ENCODE data around the gene ACRV1. TPM values are rescaled to one million over a fixed set of nuclear protein-coding genes. Genes with fewer than 3 reads are reported as not detected.

ACRV1 gene
- total RNA-seq, 4 donors from 2014 or later: not detected

DNA sequence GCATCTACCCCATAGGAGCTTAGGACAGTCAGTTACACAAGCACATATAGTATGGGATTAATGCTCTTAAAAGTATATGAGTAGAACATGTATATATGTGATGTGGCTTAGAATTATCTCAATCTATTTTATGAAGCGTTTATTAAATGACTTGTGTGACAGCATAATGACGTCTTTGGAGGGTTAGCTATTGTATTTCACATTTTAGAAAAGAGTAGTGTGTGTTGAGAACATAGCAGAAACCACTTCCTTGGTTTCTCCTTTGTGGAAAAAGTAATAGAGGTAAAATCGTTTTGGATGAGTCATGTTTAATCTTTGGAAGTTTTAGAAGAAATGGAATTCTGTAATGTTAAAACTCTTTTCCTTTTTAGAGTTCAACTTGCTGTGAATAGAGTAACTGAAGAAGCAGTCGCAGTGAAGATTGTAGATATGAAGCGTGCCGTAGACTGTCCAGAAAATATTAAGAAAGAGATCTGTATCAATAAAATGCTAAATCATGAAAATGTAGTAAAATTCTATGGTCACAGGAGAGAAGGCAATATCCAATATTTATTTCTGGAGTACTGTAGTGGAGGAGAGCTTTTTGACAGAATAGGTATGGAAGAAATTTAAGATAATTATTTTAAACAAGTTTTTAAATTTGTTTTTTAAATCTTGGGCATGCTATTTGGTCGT is 53.3 kb downstream of the ACRV1 start:
- peaks cover 13 to 16% of the 10 kb centered on the region in 2 donors for H3K4me1 ChIP-seq
- no peak for DNase-seq
- no peaks in the 10 kb centered on the region for H3K27me3 ChIP-seq
- H3K27ac ChIP-seq: no peak overlapping the region
- H3K9me3 ChIP-seq: no peaks in the 10 kb centered on the region
- H3K36me3 ChIP-seq: peaks cover 0 to 1% of the 10 kb centered on the region in 2 donors
- TF ChIP-seq, protein P1, sequence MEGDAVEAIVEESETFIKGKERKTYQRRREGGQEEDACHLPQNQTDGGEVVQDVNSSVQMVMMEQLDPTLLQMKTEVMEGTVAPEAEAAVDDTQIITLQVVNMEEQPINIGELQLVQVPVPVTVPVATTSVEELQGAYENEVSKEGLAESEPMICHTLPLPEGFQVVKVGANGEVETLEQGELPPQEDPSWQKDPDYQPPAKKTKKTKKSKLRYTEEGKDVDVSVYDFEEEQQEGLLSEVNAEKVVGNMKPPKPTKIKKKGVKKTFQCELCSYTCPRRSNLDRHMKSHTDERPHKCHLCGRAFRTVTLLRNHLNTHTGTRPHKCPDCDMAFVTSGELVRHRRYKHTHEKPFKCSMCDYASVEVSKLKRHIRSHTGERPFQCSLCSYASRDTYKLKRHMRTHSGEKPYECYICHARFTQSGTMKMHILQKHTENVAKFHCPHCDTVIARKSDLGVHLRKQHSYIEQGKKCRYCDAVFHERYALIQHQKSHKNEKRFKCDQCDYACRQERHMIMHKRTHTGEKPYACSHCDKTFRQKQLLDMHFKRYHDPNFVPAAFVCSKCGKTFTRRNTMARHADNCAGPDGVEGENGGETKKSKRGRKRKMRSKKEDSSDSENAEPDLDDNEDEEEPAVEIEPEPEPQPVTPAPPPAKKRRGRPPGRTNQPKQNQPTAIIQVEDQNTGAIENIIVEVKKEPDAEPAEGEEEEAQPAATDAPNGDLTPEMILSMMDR (IDR thresholded peaks at IDR 0.05 in 4 of 5, conservative IDR thresholded peaks at IDR 0.05 in 1 of 5): no peak
- no peak for TF ChIP-seq POLR2A (IDR thresholded peaks at IDR 0.05)
- H3K4me3 ChIP-seq: no peak overlapping the region
- intact Hi-C loops (cut with DNase I; ENCODE audit: low total_unique reads) (no loop called here), in situ Hi-C loops (cut with MboI; ENCODE audit: low sequenced_read_pairs in 4 of 4) (no loop called here)
- no peak for ATAC-seq

DNA sequence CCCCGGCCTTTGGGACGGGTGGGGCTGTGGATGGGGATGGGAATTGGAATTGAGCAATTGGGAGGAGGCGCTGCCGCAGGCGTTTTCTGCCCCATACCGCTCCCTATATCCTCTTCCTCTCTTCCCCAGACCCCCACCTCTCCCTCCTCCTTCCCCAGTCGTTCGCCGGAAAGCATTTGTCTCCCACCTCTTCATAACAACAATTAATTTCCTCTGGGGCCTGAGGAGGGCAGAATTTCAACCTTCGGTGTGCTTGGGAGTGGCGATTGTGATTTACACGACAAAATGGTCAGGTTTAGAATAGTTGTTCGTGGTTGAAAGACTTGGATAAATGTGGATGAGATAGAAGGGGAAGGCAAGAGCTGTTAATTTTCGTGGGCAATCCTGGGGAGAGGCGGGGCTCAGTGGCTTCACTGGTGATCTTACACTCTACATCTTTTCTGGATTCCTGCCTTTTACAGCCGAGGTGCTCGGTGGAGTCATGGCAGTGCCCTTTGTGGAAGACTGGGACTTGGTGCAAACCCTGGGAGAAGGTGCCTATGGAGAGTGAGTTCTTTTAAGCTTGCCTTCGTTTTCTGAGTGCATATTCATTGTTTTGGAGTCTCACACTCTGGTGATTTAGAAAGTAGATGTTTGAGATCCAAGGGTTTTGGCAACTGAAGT is 54.2 kb downstream of the ACRV1 start:
- intact Hi-C loops (cut with DNase I; ENCODE audit: low total_unique reads) (no loop called here), in situ Hi-C loops (cut with MboI; ENCODE audit: low sequenced_read_pairs in 4 of 4) (no loop called here)
- no peak for DNase-seq
- ATAC-seq: no peak
- H3K36me3 ChIP-seq: peaks cover 0 to 11% of the 10 kb centered on the region in 2 donors
- no peaks in the 10 kb centered on the region for H3K9me3 ChIP-seq
- peaks cover 13 to 16% of the 10 kb centered on the region in 2 donors for H3K4me1 ChIP-seq
- TF ChIP-seq, protein P1 (IDR thresholded peaks at IDR 0.05 in 4 of 5, conservative IDR thresholded peaks at IDR 0.05 in 1 of 5): no peak
- TF ChIP-seq POLR2A (IDR thresholded peaks at IDR 0.05): no peak
- H3K4me3 ChIP-seq: peak overlapping the region; percentile 74 to 85 (median 83)
- peak overlapping the region; percentile 24 to 97 (median 93) for H3K27ac ChIP-seq
- H3K27me3 ChIP-seq: no peaks in the 10 kb centered on the region

DNA sequence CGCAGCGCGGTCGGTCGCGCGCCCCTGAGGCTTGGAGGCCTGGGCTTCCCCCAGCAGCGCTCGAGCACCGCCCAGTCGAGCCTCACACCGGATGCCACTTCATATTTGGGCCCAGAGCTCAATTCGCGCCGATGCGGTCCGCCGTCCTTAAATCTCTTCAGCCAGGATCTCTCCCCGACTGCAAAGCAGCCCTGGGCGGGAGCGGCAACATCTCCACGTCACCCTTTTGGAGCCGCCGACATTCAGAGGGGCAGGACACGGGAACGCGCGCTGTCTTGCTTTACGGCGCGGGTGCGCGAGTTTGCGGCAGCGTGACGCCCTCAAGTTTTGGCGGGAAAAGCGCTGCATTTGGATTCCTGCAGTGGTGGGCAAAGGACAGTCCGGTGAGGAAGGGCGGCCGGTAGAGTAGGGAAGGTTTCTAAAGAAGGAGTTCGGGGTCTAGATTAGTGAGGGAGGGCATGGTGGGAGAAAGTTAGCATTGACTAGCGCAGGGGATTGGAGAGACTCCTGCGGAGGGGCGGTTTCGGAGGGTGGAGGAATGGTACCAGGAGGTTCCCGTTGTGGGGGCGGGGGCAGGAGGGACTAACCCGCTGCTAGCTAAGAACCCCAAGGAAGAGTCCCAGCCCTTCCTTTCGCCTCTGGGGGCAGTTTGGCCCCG is 54.9 kb downstream of the ACRV1 start:
- in situ Hi-C loops (cut with MboI; ENCODE audit: low sequenced_read_pairs in 4 of 4) (no loop called here), intact Hi-C loops (cut with DNase I; ENCODE audit: low total_unique reads) (loop anchor here (1.0 to 2.0 kb wide), 3 partner anchors 32 to 129 kb away; partner anchors contain the start of genes EI24 and FEZ1)
- ATAC-seq (peak; percentile 93), DNase-seq (peak; percentile 66 to 76)
- H3K27ac ChIP-seq: peak overlapping the region; percentile 89 to 97 (median 94)
- no peaks in the 10 kb centered on the region for H3K27me3 ChIP-seq
- H3K9me3 ChIP-seq: no peaks in the 10 kb centered on the region
- peak overlapping the region; percentile 74 to 85 (median 83) for H3K4me3 ChIP-seq
- peaks cover 13 to 16% of the 10 kb centered on the region in 2 donors for H3K4me1 ChIP-seq
- peaks cover 0 to 18% of the 10 kb centered on the region in 2 donors for H3K36me3 ChIP-seq
- peak in 1 of 2 donors; percentile 34 for TF ChIP-seq POLR2A (IDR thresholded peaks at IDR 0.05)
- TF ChIP-seq, protein P1 (IDR thresholded peaks at IDR 0.05 in 4 of 5, conservative IDR thresholded peaks at IDR 0.05 in 1 of 5): no peak

DNA sequence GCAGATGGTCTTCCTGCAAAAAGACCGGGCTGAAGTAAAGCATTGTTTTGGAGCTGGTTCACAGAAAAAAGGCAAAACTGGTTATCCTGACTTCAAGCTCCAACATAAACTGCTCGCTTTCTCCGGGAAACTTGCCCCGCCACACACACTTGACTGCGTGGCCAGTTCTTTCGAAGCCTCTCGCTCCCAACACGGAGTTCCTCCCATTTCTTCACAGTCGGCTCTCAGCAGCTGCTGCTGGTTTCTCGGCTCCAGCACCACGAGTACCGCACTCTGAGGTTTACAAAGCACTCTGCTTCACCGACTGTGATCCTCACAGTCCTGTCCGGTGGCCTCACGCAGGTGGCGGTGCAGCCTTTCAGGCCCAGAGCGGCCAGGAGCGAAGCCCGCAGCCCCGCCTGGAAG is 55.4 kb downstream of the ACRV1 start:
- Histone ChIP-seq H3K27me3 (no peaks in the 10 kb centered on the region), H3K27ac (peak overlapping the region; percentile 89 to 97 (median 94)), H3K9me3 (no peaks in the 10 kb centered on the region), H3K4me1 (peaks cover 13 to 16% of the 10 kb centered on the region in 2 donors), H3K4me3 (peak overlapping the region; percentile 74 to 85 (median 83)), H3K36me3 (peaks cover under 1 to 23% of the 10 kb centered on the region in 2 donors)
- DNase-seq: no peak
- in situ Hi-C loops (cut with MboI; ENCODE audit: low sequenced_read_pairs in 4 of 4): no loop called here
- peak; percentile 58 to 74 for ATAC-seq
- intact Hi-C loops (cut with DNase I; ENCODE audit: low total_unique reads): loop anchor here (1.0 to 2.0 kb wide), 3 partner anchors 32 to 128 kb away; partner anchors contain the start of genes EI24 and FEZ1
- no peak for TF ChIP-seq POLR2A (IDR thresholded peaks at IDR 0.05)
- TF ChIP-seq, protein P1 (IDR thresholded peaks at IDR 0.05 in 4 of 5, conservative IDR thresholded peaks at IDR 0.05 in 1 of 5): no peak

Data from gastrocnemius medialis (tissue), 4 donors.